Spleen (tissue), 13 donors: Measurements from ENCODE around the gene SUPT20H. TPM values are rescaled to one million over a fixed set of nuclear protein-coding genes. Genes with fewer than 3 reads are reported as not detected.
A peak's percentile ranks its signal among the peaks of the same experiment; 100 is the strongest.

Experiments
- DNase-seq: peaks from one replicate; pipeline ENCODE4 v3.0.0-alpha.2; 2020
- H3K27ac ChIP-seq, 8 donors: fragments of 200-600 bp; sonication (generic) in 7 of 8; 1 replicate in 4 of 8; 2 replicates in 4 of 8; pipeline versions ENCODE4 v1.5.0 to v1.8.0; 2016 to 2021; ENCODE audit warnings: inconsistent platforms in 4 of 8, mild to moderate bottlenecking in 4 of 8, moderate library complexity in 1 of 8
- H3K27me3 ChIP-seq, 7 donors: fragments of 200-600 bp; sonication (generic) in 6 of 7; replicated peaks in 1 of 7; 1 replicate in 4 of 7; 2 replicates in 3 of 7; pipeline versions ENCODE4 v1.5.0 to v1.8.0; 2016 to 2021; ENCODE audit warnings: inconsistent platforms in 3 of 7, mild to moderate bottlenecking in 1 of 7
- H3K36me3 ChIP-seq, 6 donors: fragments of 200-600 bp; sonication (generic) in 5 of 6; 1 replicate in 4 of 6; 2 replicates in 2 of 6; pipeline versions ENCODE4 v1.5.0 to v1.8.0; 2016 to 2021; ENCODE audit warnings: inconsistent platforms in 2 of 6
- H3K4me1 ChIP-seq, 6 donors: fragments of 200-600 bp; sonication (generic) in 5 of 6; 1 replicate in 3 of 6; 2 replicates in 3 of 6; pipeline versions ENCODE4 v1.5.0 to v1.8.0; 2016 to 2021; ENCODE audit warnings: inconsistent platforms in 3 of 6
- H3K4me3 ChIP-seq, 8 donors: fragments of 200-600 bp; sonication (generic) in 7 of 8; 1 replicate in 4 of 8; 2 replicates in 4 of 8; pipeline versions ENCODE4 v1.5.0 to v1.8.0; 2016 to 2021; ENCODE audit warnings: inconsistent platforms in 4 of 8, mild to moderate bottlenecking in 4 of 8, moderate library complexity in 2 of 8
- H3K9me3 ChIP-seq, 8 donors: fragments of 200-600 bp; sonication (generic) in 7 of 8; 1 replicate in 4 of 8; 2 replicates in 4 of 8; pipeline versions ENCODE4 v1.5.0 to v1.8.0; 2016 to 2021; ENCODE audit warnings: inconsistent platforms in 4 of 8
- POLR2A ChIP-seq, 3 donors: fragments of 450-650 bp; IDR thresholded peaks; one replicate each; pipeline ENCODE4 v1.5.1; 2017; ENCODE audit warnings: antibody characterized with exemption in 3 of 3, mild to moderate bottlenecking in 1 of 3
- POLR2AphosphoS5 ChIP-seq, 3 donors: sonication (generic); formaldehyde crosslinking; IDR thresholded peaks; one replicate each; pipeline ENCODE4 v1.5.1; 2017; ENCODE audit warnings: antibody characterized with exemption in 3 of 3
- WGBS, 5 donors: extraction: QIAGEN DNeasy Blood & Tissue Kit in 3 of 5; methylation state at CpG; one replicate each; pipeline versions ENCODE4 v1.1.5 to v1.1.7; 2013 to 2018; 5-methylcytosine and 5-hydroxymethylcytosine counted together
- intact Hi-C: fragments of 100-400 bp; cut with DNase I; formaldehyde crosslinking; loops from one replicate; pipeline ENCODE4 v1.15.0; 2023; ENCODE audit warnings: low total_unique reads
- long read RNA-seq, 2 donors: transcript quantifications; one replicate each; lab custom pipeline, GENCODE V29; 2026
- polyA plus RNA-seq, 3 donors: library from polyadenylated mRNA; stranded (reverse); fragments of 200-250 nt; gene quantifications; one replicate each; pipeline ENCODE4 v1.2.1, GENCODE V29; 2013
- total RNA-seq, 7 donors: library from RNA; depleted of rRNA in 3 of 7; stranded (reverse); fragments of >200 nt in 3 of 7; fragmentation: NEBNext Ultra II Directional in 4 of 7; extraction: Animal tissue kit (Norgen Biotek cat#: 25700) in 4 of 7; gene quantifications; one replicate each; pipeline versions ENCODE4 v1.1.0 to v1.2.1, GENCODE V29; 2016 to 2021
- TF ChIP-seq, protein P1 (sequence below), 11 experiments: fragments of 200-600 bp in 7 of 11; fragments of 450-650 bp in 4 of 11; sonication (generic) in 4 of 11; IDR thresholded peaks in 8 of 11; conservative IDR thresholded peaks in 3 of 11; 1 replicate in 7 of 11; 2 replicates in 4 of 11; pipeline versions ENCODE4 v1.4.0 to v1.8.0; 2016 to 2021; ENCODE audit warnings: antibody characterized with exemption in 11 of 11, inconsistent platforms in 4 of 11, mild to moderate bottlenecking in 1 of 11
- donor health status: healthy with polysubstance abuse.
- donor health status: DM: no; HTN: no; CAD: no; lungs with moderate emphysema.
- donor health status: DM: no; HTN: no; CAD: no.
- donor health status: Bipolar disorder and iron deficiency.
- donor health status: healthy.
- donor health status: DM: no; HTN: no; CAD: no.
- donor health status: DM: yes; HTN: yes; CAD: no.

Gene SUPT20H
- total RNA-seq: 10 to 100 TPM; 53.8 to 95.3 (median 72.7) TPM
- 10 to 100 TPM; 22.0 to 22.9 (median 22.8) TPM for polyA plus RNA-seq
- long read RNA-seq, donor 1, partial matches to known transcripts: 0 of 1 reads
- long read RNA-seq, donor 1, other reads (novel, unspliced or antisense): 0 of 1 reads
- long read RNA-seq, donor 2, partial matches to known transcripts: 0 of 2 reads
- long read RNA-seq, donor 2, other reads (novel, unspliced or antisense): 0 of 2 reads

DNA sequence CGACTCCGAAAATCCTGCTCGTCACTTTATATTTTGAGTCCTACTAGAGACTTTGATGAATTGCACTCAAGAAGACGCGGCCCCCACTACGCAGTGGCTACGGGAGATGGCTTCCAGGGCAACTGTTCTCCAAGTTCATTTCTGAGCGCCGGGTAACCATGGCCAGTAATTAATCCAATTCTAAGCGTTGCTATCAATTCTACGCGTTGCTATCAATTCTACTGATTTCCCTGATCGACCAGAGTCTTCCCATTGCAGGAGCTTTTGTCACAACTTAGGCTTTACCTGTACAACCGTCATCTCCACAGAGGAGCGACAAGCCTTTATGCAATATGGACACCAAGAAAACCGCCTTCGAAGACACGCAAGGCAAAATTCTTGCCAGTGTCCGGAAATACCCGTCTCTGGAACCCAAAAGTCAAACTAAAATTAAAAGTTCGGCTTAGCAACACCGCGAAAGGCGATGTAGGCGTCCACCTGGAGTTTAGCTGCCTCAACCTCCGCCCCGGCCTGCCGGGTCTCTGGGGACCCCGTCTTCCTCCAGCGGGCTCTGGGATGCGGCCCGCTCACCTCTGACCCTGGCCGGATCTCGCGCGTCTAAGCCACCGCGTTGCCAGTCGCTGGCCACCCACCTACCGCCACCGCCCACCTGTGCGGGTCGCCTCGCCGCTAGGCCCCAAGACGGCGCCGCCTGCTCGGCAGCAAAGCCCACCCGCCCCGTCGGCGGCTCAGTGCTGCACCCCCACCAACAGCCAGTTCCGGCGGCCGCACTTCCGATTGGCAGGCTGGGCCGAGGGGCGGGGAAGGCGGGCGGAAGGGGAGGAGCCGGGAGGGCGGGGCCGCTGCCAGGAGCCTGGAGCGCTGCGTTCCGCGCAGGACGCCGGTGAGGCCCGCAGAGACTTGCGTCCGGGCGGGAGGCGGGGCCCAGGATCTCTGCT is at the start of gene SUPT20H:
TSS of gene SUPT20H (minus strand) at position 779 of the 938 bp plus-strand sequence. CDS start 8,198 bp downstream, outside the sequence.
- Histone ChIP-seq H3K9me3 (no peaks in the 10 kb centered on the region), H3K4me3 (peak within 1 kb of the TSS; percentile 54 to 90 (median 78)), H3K27ac (peak within 1 kb of the TSS; percentile 86 to 98 (median 95)), H3K4me1 (peaks cover 0 to 35% (median 24%) of the 10 kb centered on the region in 6 donors), H3K27me3 (no peaks in the 10 kb centered on the region), H3K36me3 (peaks cover 0 to 6% (median 0%) of the 10 kb centered on the region in 6 donors)
- intact Hi-C loops: no loop called here
- TF ChIP-seq, protein P1, sequence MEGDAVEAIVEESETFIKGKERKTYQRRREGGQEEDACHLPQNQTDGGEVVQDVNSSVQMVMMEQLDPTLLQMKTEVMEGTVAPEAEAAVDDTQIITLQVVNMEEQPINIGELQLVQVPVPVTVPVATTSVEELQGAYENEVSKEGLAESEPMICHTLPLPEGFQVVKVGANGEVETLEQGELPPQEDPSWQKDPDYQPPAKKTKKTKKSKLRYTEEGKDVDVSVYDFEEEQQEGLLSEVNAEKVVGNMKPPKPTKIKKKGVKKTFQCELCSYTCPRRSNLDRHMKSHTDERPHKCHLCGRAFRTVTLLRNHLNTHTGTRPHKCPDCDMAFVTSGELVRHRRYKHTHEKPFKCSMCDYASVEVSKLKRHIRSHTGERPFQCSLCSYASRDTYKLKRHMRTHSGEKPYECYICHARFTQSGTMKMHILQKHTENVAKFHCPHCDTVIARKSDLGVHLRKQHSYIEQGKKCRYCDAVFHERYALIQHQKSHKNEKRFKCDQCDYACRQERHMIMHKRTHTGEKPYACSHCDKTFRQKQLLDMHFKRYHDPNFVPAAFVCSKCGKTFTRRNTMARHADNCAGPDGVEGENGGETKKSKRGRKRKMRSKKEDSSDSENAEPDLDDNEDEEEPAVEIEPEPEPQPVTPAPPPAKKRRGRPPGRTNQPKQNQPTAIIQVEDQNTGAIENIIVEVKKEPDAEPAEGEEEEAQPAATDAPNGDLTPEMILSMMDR (IDR thresholded peaks at IDR 0.05 in 8 of 11, conservative IDR thresholded peaks at IDR 0.05 in 3 of 11): peak in 1 of 11 experiments; percentile 42
- peak; percentile 97 to 99 (median 97) for TF ChIP-seq POLR2AphosphoS5 (IDR thresholded peaks at IDR 0.05)
- TF ChIP-seq POLR2A (IDR thresholded peaks at IDR 0.05): peak in 2 of 3 donors; percentile 30 to 75
- peak; percentile 99 for DNase-seq
- 0 to 1% (median 1%) methylated on average over 49 to 75 of the region's 75 CpGs for whole genome bisulfite sequencing, 5 donors

DNA sequence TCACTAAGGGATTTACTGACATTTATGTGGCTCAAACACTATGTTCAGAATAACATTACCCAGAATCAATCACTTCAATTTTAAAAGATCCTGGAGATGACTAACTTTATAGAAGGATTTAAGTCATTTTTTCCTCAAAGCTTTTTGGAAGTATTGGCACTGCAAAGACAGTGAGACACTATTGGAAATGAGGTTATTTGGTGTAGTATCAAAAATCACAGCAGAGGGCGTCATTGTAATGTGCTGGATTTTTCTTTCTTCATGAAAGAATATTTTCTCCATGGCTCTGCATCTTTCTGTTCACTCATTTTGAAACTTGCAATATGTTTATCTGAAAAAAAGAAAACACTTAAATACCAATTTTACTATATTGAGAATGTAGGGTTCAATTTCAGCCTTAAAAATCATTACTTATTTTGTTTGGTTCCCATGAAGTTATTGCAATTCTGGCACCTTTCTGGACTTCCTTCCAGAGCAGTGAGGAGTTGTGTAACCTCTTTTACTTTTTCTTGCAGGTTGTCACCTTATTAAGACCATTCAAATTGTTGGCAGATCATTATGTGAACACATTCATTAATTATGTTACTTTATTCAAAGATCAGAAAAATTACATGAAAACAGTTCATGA is 49.7 kb upstream of the SUPT20H start:
- peaks cover 0 to 21% (median 0%) of the 10 kb centered on the region in 6 donors for H3K36me3 ChIP-seq
- H3K9me3 ChIP-seq: no peaks in the 10 kb centered on the region
- no peak overlapping the region for H3K27ac ChIP-seq
- H3K27me3 ChIP-seq: peaks cover 0 to 7% (median 0%) of the 10 kb centered on the region in 7 donors
- intact Hi-C loops: no loop called here
- no peak for DNase-seq
- no peak overlapping the region for H3K4me3 ChIP-seq
- TF ChIP-seq POLR2A (IDR thresholded peaks at IDR 0.05) (no peak), POLR2AphosphoS5 (IDR thresholded peaks at IDR 0.05) (no peak)
- TF ChIP-seq, protein P1 (IDR thresholded peaks at IDR 0.05 in 8 of 11, conservative IDR thresholded peaks at IDR 0.05 in 3 of 11): peak in 4 of 11 experiments; percentile 17 to 47 (median 30)
- peaks cover 0 to 8% (median 0%) of the 10 kb centered on the region in 6 donors for H3K4me1 ChIP-seq
- 4 to 12% (median 7%) methylated on average over 1 of the region's 1 CpG for WGBS, 5 donors

DNA sequence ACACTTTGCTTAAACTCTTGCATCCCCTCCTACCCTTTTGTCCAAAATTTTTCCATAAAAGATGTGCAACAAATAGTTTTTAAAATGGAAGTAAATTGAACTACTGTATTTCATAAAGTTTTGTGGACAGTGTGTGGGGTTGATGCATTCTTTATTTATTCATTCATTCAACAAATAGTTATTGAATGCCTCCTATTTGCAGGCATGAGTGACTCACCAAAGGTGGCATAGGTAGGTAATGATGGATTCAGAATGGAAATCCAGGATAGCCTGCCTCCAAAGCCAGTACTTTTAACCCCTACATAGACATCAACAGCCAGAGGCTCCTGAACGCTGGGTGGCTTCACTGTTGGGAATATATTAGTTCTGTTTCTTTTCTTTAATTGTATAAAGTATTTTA is 48.4 kb upstream of the SUPT20H start:
- Histone ChIP-seq H3K27me3 (peaks cover 0 to 7% (median 0%) of the 10 kb centered on the region in 7 donors), H3K4me3 (no peak overlapping the region), H3K36me3 (peaks cover 0 to 27% (median 0%) of the 10 kb centered on the region in 6 donors), H3K4me1 (peaks cover 0 to 8% (median 0%) of the 10 kb centered on the region in 6 donors), H3K9me3 (no peaks in the 10 kb centered on the region), H3K27ac (no peak overlapping the region)
- intact Hi-C loops: no loop called here
- 50 to 78% (median 72%) methylated on average over 1 of the region's 1 CpG for WGBS, 5 donors
- DNase-seq: no peak
- TF ChIP-seq, protein P1 (IDR thresholded peaks at IDR 0.05 in 8 of 11, conservative IDR thresholded peaks at IDR 0.05 in 3 of 11): no peak
- TF ChIP-seq POLR2A (IDR thresholded peaks at IDR 0.05) (no peak), POLR2AphosphoS5 (IDR thresholded peaks at IDR 0.05) (no peak)
